VCaP (cell line): ENCODE data around the gene C9orf50.
"Not testable (repeated sequence)": the region's sequence is repeated elsewhere in the genome, so short reads cannot be mapped to it uniquely, and the experiment has no call there.

ENCODE experiments used
- H3K27ac ChIP-seq: fragments of 450-650 bp; 2 replicates; pipeline ENCODE4 v1.5.1; 2017
- TF ChIP-seq, protein P1 (sequence below): fragments of 450-650 bp; conservative IDR thresholded peaks from 2 replicates; pipeline ENCODE4 v1.5.1; 2017; ENCODE audit warnings: mild to moderate bottlenecking, moderate library complexity

Gene C9orf50

DNA sequence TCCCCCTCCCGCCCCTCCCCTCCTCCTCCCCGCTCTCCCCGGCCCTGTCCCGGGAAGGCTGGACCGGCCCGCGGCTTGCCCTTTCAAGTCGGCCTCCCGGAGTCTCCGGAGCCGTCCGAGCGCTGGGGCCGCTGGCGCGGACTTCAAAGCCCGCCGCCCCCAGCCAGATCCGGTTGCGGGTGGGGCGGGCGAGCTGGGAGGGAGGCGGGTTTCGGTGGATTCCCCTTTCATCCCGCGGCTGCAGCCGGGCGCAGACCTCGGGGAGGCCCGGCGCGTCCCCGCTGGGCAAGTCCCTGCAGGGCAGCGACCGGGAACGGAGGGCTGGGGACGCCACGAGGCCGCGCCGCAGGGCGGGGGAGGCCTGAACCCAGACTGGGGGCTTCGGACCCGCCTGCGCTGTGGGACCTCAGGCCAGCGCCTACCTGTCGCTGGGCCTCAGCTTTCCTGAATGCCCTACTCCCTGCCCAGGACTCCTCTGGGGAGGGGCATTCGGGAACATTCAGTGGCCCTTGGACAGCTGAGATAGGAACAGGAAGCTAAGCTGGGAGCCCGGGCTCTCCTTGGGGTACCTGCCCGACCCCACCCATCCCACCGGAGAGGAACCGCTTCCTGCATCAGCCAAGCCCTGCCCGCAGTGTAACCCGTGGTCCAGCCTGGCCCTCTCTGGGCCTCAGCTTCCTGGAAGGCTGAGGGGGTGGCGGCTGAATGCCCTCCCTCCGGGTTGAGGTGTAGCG, 23.4 kb downstream of the C9orf50 start:
- H3K27ac ChIP-seq: no peak overlapping the region; the same call in 1 of the 2 replicates
- TF ChIP-seq, protein P1, sequence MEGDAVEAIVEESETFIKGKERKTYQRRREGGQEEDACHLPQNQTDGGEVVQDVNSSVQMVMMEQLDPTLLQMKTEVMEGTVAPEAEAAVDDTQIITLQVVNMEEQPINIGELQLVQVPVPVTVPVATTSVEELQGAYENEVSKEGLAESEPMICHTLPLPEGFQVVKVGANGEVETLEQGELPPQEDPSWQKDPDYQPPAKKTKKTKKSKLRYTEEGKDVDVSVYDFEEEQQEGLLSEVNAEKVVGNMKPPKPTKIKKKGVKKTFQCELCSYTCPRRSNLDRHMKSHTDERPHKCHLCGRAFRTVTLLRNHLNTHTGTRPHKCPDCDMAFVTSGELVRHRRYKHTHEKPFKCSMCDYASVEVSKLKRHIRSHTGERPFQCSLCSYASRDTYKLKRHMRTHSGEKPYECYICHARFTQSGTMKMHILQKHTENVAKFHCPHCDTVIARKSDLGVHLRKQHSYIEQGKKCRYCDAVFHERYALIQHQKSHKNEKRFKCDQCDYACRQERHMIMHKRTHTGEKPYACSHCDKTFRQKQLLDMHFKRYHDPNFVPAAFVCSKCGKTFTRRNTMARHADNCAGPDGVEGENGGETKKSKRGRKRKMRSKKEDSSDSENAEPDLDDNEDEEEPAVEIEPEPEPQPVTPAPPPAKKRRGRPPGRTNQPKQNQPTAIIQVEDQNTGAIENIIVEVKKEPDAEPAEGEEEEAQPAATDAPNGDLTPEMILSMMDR: no peak

DNA sequence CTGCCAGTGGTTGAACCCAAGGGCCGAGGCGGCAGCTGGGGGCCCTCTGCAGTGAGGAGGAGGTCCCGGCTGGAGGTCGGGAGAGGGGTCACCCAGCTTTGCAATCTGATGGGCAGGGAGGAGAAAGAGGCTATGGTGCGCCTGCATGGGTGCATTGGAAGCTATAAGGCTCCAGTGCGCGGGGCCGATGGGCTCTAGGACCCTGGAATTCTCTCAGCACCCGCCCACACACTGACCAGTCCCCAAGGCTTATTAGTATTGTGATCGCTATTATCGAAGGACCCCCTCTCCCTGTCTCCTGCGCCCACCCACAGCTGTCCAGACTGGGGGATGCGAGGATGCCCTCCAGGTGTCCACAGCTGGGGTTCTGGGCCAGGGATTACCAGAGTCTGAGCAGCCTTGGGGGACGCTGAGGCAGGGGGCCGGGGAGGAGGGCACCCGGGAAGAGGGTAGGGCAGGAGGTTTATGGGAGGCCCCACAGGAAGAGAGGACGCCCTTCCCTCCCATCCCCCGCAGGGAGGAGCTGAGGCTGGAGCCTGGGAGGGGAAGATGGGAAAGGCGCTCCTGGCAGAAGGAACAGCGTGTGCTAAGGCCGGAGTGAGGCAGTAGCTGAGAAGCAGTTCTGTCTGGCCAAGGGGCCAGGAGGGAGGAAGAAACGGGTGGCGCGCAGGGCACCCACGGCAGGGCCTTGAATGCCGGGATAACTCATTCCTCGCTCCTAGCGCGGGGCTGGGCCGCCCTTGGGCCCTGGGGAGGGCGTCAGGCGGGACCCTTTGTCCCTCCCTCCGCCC, 24.2 kb downstream of the C9orf50 start:
- no peak overlapping the region for H3K27ac ChIP-seq
- TF ChIP-seq, protein P1: no peak

DNA sequence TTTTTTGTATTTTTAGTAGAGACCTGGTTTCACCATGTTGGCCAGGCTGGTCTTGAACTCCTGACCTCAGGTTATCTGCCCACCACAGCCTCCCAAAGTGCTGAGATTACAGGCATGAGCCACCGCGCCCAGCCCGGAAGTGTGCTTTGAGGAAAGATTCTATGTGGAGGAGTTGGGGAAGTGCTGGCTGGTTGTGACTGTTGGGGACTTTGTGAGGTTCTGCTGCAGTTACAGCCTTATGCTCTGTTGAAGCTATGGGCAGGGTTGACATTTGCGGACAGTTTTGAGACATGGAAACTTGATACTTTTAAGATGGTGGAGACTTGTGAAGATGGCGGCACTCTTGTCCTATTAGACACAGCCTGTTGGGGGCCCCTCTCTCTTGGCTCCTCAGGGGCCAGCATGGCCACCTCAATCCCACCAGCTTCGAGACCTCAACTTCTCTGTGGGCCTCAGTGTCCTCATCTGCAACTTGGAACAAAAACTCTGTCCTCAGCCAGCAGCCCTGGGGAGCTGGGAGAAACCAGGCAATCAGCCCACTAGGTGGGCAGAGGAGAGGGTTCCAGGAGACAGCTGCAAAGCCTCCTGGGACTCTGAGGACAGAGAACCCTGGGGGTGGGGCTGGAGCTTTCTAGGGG, 24.9 kb downstream of the C9orf50 start:
- no peak overlapping the region for H3K27ac ChIP-seq
- TF ChIP-seq, protein P1: no peak

DNA sequence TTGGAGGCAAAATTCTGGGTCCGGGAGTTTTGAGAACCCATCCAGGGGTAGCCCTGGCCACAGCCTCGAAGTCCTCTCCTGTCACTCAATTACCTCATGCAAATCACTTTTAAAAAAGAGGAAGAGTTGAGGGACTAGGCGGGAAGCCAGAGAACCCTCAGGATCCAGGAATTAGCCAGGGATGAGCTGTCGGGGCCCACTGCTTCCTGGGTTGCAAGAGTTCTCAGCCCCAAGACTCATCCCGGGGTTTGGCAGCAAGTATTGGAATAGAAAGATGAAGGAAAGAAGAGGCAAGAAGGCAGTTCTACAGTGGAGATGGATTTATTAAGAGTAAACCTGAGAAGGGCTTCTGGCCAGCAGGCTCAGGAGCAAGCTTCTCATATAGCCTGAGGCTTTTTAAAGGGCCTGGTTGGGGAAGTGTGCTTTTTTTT, 25.6 kb downstream of the C9orf50 start:
- TF ChIP-seq, protein P1: no peak
- H3K27ac ChIP-seq: no peak overlapping the region

DNA sequence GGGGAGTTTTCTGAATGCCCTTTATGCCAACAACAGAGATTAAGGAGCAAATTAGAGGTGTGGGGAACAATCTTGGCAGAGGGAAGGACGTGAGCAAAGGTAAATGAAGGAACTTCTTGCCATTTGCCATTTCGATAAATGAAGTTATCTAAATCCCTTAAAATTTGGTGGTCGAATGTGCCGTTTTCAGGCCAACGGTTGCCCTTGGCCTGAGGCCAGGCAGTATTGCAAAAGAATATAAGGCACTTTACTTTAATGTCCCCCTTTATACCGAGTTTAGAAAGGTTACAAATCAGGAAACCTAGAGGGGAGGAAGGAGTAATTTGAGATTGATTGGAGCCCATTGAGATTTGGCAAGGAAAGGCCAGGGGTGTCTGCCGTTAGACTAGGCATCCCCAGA, 26.3 kb downstream of the C9orf50 start:
- H3K27ac ChIP-seq: no peak overlapping the region
- TF ChIP-seq, protein P1: no peak

DNA sequence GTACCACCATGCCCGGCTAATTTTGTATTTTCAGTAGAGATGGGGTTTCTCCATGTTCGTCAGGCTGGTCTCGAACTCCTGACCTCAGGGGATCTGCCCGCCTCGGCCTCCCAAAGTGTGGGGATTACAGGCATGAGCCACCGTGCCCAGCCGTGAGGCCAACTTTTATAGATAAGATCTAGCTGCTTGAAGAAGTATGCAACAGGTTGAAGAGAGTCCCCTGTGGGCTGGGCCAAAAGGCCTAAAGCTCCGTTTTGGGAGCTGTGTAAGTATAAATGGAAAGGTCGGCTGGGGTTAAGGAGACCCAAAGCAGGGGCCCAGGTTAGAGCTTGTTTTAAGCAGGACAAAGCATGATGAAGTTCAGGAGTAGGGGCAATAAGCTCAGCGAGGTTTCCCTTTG, 28.1 kb downstream of the C9orf50 start:
- not testable (repeated sequence) for H3K27ac ChIP-seq

DNA sequence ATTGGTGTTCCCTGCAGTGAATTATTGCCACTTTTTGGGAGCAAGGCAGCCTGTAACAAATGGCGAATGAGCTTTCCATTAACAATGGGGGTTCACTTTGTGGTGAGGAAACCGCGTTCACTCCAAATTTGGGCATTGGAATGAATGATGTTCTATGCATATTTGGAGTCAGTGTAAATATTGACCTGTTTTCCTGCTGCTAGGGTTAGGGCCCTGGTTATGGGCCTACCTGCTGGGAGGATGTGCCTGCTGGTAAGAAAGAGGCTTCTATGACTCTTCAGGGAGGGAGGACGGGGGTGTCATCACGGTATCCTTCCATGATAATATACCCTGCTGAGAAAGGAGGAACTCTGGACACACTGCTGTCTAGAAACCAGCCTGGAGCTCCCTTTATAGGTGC, 29.0 kb downstream of the C9orf50 start:
- TF ChIP-seq, protein P1: no peak
- H3K27ac ChIP-seq: no peak overlapping the region
